SJCRH30 (cell line): Measurements from ENCODE around the gene TNS4. TPM values are rescaled to one million over a fixed set of nuclear protein-coding genes. Genes with fewer than 3 reads are reported as not detected.

Source experiments
- DNase-seq, 2 experiments: peaks; one replicate each; pipeline ENCODE4 v3.0.0-alpha.2; 2015 to 2020
- H3K27ac ChIP-seq: fragments of 250-450 bp; sonication (Bioruptor Pico); 2 replicates; pipeline ENCODE4 v1.5.1; 2020; ENCODE audit warnings: mild to moderate bottlenecking, moderate library complexity
- H3K27me3 ChIP-seq: fragments of 250-450 bp; sonication (Bioruptor Pico); 2 replicates; pipeline ENCODE4 v1.5.1; 2020; ENCODE audit warnings: mild to moderate bottlenecking, moderate library complexity
- H3K36me3 ChIP-seq: fragments of 250-450 bp; sonication (Bioruptor Pico); 2 replicates; pipeline ENCODE4 v1.5.1; 2020; ENCODE audit warnings: mild to moderate bottlenecking, moderate library complexity
- H3K4me1 ChIP-seq: fragments of 250-450 bp; sonication (Bioruptor Pico); 2 replicates; pipeline ENCODE4 v1.5.1; 2020; ENCODE audit warnings: mild to moderate bottlenecking, moderate library complexity
- H3K4me3 ChIP-seq: fragments of 250-450 bp; sonication (Bioruptor Pico); 2 replicates; pipeline ENCODE4 v1.5.1; 2020; ENCODE audit warnings: mild to moderate bottlenecking, moderate library complexity
- H3K9me3 ChIP-seq: fragments of 250-450 bp; sonication (Bioruptor Pico); replicated peaks from 2 replicates; pipeline ENCODE4 v1.5.1; 2020; ENCODE audit warnings: mild to moderate bottlenecking, moderate library complexity
- total RNA-seq: library from RNA; depleted of rRNA; stranded (reverse); fragments of >200 nt; shearing (Covaris generic); gene quantifications from 2 replicates; pipeline ENCODE4 v1.2.3, GENCODE V29; 2014

Gene TNS4
- total RNA-seq, 1 experiment from 2014 or later: not detected

- DNase-seq: no peak
- no peaks in the 10 kb centered on the region for H3K27me3 ChIP-seq
- no peaks in the 10 kb centered on the region for H3K36me3 ChIP-seq
- H3K4me1 ChIP-seq: peaks cover 19% of the 10 kb centered on the region; the same call in 1 of the 2 replicates
- no peaks in the 10 kb centered on the region for H3K9me3 ChIP-seq
- no peak overlapping the region for H3K4me3 ChIP-seq
- no peak overlapping the region for H3K27ac ChIP-seq
Observed at GRCh38 chr17:40496634-40497420, 4.6 kb downstream of the TNS4 start.

GRCh38 chr17:40496170-40496569 is 5.3 kb downstream of the TNS4 start:
- H3K27me3 ChIP-seq: no peaks in the 10 kb centered on the region
- no peak overlapping the region for H3K4me3 ChIP-seq
- no peak overlapping the region for H3K27ac ChIP-seq
- H3K4me1 ChIP-seq: peaks cover 19% of the 10 kb centered on the region; the same call in 1 of the 2 replicates
- H3K36me3 ChIP-seq: no peaks in the 10 kb centered on the region
- no peaks in the 10 kb centered on the region for H3K9me3 ChIP-seq
- no peak for DNase-seq

- Histone ChIP-seq H3K36me3 (no peaks in the 10 kb centered on the region), H3K9me3 (no peaks in the 10 kb centered on the region), H3K27ac (no peak overlapping the region), H3K27me3 (no peaks in the 10 kb centered on the region), H3K4me3 (no peak overlapping the region), H3K4me1 (peaks cover 16% of the 10 kb centered on the region; the same call in 1 of the 2 replicates)
- DNase-seq: no peak
Observed at GRCh38 chr17:40495140-40495539, 6.3 kb downstream of the TNS4 start.

GRCh38 chr17:40493697-40494096 is 7.7 kb downstream of the TNS4 start:
- Histone ChIP-seq H3K36me3 (no peaks in the 10 kb centered on the region), H3K4me3 (no peak overlapping the region)

DNA sequence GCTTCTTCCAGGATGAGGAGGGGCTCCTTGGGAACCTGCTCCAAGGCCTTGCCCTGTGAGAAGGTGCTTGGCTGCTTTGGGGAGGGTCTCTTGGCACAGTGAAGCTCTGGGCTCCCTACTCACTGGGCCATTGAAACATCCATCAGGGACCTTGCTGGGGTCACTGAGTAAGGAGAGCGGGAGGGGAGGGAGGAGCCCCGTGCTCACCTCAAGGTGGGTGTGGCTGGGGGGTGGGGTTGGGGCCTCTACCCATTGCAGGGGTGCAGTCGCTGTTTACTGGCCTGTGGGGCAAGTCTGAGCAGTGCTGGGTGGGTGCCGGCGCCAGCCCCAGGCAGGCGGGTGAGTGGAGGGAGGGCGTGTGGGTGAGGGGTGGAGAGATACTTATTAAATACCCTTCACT is 9.9 kb downstream of the TNS4 start:
- Histone ChIP-seq H3K4me1 (no peaks in the 10 kb centered on the region; the same call in 1 of the 2 replicates), H3K27me3 (no peaks in the 10 kb centered on the region), H3K27ac (no peak overlapping the region), H3K4me3 (no peak overlapping the region), H3K9me3 (no peaks in the 10 kb centered on the region), H3K36me3 (no peaks in the 10 kb centered on the region)
- no peak for DNase-seq

More at GRCh38 chr17:40493697-40494096, 7.7 kb downstream of the TNS4 start:
- Histone ChIP-seq H3K4me1 (peaks cover 8% of the 10 kb centered on the region; the same call in 1 of the 2 replicates), H3K27ac (no peak overlapping the region), H3K27me3 (no peaks in the 10 kb centered on the region), H3K9me3 (no peaks in the 10 kb centered on the region)
- no peak for DNase-seq

GRCh38 chr17:40490982-40491381 is 10.4 kb downstream of the TNS4 start:
- no peak for DNase-seq
- H3K9me3 ChIP-seq: no peaks in the 10 kb centered on the region
- no peak overlapping the region for H3K27ac ChIP-seq
- H3K4me3 ChIP-seq: no peak overlapping the region
- H3K27me3 ChIP-seq: no peaks in the 10 kb centered on the region
- peaks cover under 1% of the 10 kb centered on the region; the same call in 1 of the 2 replicates for H3K4me1 ChIP-seq
- H3K36me3 ChIP-seq: no peaks in the 10 kb centered on the region

- peaks cover 6% of the 10 kb centered on the region for H3K4me1 ChIP-seq
- DNase-seq: peak; percentile 26 to 42
Observed at GRCh38 chr17:40490289-40490853, 11.1 kb downstream of the TNS4 start.

DNA sequence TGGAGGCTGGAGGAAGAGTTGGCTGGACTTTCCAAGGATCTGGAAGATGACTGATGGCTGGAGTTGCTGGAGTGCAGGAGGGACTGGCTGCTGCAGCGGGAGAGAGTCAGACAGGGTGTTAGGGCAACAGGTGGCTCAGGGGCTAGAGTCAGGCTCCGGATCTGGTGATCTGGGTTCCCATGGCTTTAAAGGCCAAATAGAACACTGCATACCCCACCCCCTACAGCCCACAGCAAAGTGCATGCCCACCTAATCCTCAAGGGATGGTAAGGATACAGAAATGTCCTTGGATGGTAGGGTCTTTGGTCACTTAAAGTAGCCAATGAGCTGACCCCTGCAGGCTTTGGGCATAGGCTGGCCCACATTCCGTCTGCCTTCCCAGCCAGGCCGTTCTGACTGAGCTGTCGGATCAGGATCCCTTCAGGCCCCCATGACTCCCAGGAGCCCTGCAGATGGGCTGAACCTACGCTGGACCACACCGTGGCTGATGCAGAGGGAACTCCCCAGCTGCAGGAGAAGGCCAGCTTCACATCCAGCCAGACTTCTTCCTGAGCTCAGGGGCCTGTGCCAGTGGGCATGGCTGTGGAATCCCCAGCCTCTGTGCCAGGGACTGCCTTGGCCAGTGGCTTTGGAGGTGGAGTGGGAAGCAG is 13.9 kb downstream of the TNS4 start:
- no peak overlapping the region for H3K27ac ChIP-seq
- H3K27me3 ChIP-seq: no peaks in the 10 kb centered on the region
- peaks cover 8% of the 10 kb centered on the region for H3K4me1 ChIP-seq
- no peak overlapping the region for H3K4me3 ChIP-seq
- no peak for DNase-seq
- H3K9me3 ChIP-seq: no peaks in the 10 kb centered on the region
- H3K36me3 ChIP-seq: no peaks in the 10 kb centered on the region

More at GRCh38 chr17:40490289-40490853, 11.1 kb downstream of the TNS4 start:
- Histone ChIP-seq H3K27me3 (no peaks in the 10 kb centered on the region), H3K36me3 (no peaks in the 10 kb centered on the region), H3K9me3 (no peaks in the 10 kb centered on the region), H3K4me3 (no peak overlapping the region), H3K27ac (no peak overlapping the region)

- Histone ChIP-seq H3K36me3 (no peaks in the 10 kb centered on the region), H3K4me3 (no peak overlapping the region), H3K27ac (no peak overlapping the region), H3K4me1 (peaks cover 8% of the 10 kb centered on the region), H3K27me3 (no peaks in the 10 kb centered on the region), H3K9me3 (no peaks in the 10 kb centered on the region)
- DNase-seq: no peak
Observed at GRCh38 chr17:40486522-40487370, 14.7 kb downstream of the TNS4 start.

DNA sequence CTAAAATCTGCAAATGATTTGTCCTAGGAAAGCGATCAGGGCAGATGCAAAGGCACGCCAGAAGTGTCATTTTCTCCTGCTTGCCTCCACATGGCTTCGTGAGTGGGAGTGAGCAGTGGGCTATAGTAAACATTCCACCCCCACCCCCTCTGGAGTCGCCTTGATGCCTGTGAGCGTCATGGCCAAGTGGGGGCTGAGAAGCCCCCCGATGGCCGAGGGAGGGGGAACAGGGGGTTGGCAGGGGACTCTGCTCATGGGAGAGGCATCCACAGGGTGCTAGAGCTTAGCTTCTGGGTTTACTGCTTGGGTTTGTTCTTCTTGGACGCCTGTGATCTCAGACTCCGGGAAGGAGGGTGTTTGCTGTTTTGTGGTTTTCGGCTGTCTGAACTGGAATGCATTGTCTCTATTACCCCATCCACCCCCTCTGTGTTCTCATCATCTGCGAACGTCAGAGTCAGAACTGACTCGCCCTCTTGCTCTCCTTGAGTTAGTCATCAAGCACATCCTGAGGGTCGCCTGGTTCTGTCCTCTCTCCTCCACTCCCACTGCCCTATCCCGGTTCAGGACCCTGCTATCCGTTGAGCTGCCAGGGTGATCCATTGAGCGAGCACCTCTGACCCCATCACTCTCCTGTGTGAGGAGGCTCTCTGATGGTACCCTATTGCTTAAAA is 15.4 kb downstream of the TNS4 start:
- H3K27ac ChIP-seq: no peak overlapping the region
- H3K4me1 ChIP-seq: peaks cover 8% of the 10 kb centered on the region
- H3K9me3 ChIP-seq: no peaks in the 10 kb centered on the region
- no peak overlapping the region for H3K4me3 ChIP-seq
- no peaks in the 10 kb centered on the region for H3K27me3 ChIP-seq
- no peaks in the 10 kb centered on the region for H3K36me3 ChIP-seq
- peak; percentile 44 to 57 for DNase-seq

GRCh38 chr17:40484973-40485530 is 16.4 kb downstream of the TNS4 start:
- H3K4me3 ChIP-seq: no peak overlapping the region
- H3K4me1 ChIP-seq: peaks cover 8% of the 10 kb centered on the region
- H3K9me3 ChIP-seq: no peaks in the 10 kb centered on the region
- no peaks in the 10 kb centered on the region for H3K27me3 ChIP-seq
- H3K27ac ChIP-seq: no peak overlapping the region
- H3K36me3 ChIP-seq: no peaks in the 10 kb centered on the region
- no peak for DNase-seq

DNA sequence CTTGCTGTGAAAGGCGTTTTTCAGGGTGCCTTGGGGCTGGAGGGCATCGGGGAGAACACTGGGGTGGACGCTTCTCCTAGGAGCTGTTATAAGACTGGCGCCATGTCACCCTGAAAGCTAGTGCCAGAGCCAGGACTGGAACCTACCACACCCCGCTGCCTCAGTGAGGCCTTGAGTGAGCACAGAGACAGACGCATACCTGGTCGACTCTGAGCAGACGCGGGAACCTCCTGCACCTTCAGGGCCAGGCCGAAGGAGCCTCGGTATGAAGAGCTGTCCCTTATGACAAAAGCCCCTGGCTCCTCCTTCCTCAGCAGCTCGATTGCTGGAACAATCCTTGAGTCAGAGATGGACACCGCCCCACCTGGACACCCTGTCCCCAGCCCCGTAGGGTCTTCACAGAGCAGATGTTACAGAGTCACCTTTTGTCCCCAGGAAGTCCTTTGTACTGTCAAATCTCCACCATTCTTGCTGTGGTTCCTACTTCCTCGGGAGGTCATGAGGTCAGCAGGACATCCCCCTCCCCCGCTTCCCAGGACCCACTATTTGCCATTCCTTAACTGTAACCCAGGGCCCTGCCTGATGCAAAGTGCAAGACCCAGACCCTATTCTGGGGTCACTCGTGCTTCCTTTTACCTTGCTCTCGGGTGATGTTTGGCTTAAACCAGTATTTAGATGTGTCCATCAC is 17.0 kb downstream of the TNS4 start:
- Histone ChIP-seq H3K36me3 (no peaks in the 10 kb centered on the region), H3K9me3 (no peaks in the 10 kb centered on the region), H3K27me3 (no peaks in the 10 kb centered on the region), H3K4me1 (peaks cover 8% of the 10 kb centered on the region), H3K27ac (no peak overlapping the region), H3K4me3 (no peak overlapping the region)
- no peak for DNase-seq

GRCh38 chr17:40483679-40484078 is 17.7 kb downstream of the TNS4 start:
- Histone ChIP-seq H3K9me3 (no peaks in the 10 kb centered on the region), H3K4me3 (no peak overlapping the region), H3K27ac (no peak overlapping the region), H3K27me3 (no peaks in the 10 kb centered on the region), H3K4me1 (peaks cover 8% of the 10 kb centered on the region), H3K36me3 (no peaks in the 10 kb centered on the region)
- DNase-seq: no peak
